GM19043 (cell line): ENCODE measurements around the gene RALGAPA2.
"Not testable (repeated sequence)": the region's sequence is repeated elsewhere in the genome, so short reads cannot be mapped to it uniquely, and the experiment has no call there.

Source experiments
- ATAC-seq: cut with Tn5 transposase; IDR thresholded peaks from one replicate; pipeline ENCODE4 v1.9.1; 2021; ENCODE audit warnings: low read depth; ENCODE audit not compliant: unreplicated experiment

Gene RALGAPA2

DNA sequence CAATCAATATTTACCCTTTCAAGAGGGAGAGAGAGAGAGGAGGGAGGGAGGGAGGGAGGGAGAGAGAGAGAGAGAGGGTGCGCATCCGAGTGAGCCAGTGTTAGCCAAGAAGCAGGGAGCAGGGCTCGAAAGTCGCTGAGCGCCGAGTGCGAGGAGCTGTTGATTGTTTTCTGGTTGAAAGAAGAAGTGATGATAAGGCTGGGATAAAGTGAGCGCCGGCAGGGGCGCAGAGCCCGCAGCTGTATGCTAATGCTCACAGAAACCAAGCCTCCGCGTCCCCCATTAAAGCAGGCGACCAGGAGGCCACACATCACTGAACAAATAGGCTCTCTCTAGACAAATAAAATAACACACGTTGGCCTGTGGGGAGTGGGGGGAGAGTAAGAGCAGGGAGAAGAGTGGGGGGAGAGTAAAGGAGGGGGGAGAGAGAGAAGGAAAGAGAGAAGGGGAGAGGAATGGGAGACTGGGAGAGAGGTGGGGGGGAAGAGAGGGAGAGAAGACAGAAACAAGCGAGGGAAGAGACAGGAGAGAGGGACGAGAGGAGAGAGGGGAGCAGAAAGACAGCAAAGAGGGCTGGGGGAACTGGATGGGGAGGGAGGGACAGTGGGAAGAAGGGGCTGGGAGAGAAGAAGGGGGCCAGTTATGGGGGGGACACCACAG lies 349.5 kb downstream of the RALGAPA2 start:
- no peak for ATAC-seq

- no peak for ATAC-seq
Observed at GRCh38 chr20:20360464-20360863, 352.0 kb downstream of the RALGAPA2 start.

DNA sequence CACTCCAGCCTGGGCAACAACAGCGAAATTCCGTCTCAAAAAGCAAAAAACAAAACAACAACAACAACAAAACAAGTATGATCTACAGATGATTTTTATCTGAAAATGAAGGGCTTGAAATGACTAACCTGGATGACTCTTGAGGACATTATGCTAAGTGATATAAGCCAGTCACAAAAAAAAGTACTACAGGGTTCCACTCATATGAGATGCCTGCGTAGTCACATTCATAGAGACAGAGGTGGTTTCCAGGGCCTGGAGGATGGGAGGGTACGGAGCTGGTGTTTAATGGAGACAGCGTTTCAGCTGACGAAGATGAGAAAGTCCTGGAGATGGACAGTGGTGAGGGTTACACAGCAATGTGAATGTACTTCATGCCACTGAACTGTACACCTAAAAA lies 352.8 kb downstream of the RALGAPA2 start:
- ATAC-seq: no peak

- no peak for ATAC-seq
Observed at GRCh38 chr20:20358801-20359200, 353.6 kb downstream of the RALGAPA2 start.

DNA sequence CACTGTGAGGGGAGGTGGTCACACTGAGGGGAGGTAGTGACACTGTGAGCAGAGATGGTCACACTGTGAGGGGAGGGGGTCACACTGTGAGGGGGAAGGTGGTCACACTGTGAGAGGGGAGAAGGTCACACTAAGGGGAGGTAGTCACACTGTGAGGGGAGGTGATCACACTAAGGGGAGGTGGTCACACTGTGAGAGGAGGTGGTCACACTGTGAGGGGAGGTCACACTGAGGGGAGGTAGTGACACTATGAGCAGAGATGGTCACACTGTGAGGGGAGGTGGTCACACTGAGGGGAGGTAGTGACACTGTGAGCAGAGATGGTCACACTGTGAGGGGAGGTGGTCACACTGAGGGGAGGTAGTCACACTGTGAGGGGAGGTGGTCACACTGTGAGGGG lies 356.9 kb downstream of the RALGAPA2 start:
- not testable (repeated sequence) for ATAC-seq

- ATAC-seq: no peak
Observed at GRCh38 chr20:20353576-20353975, 358.9 kb downstream of the RALGAPA2 start.

DNA sequence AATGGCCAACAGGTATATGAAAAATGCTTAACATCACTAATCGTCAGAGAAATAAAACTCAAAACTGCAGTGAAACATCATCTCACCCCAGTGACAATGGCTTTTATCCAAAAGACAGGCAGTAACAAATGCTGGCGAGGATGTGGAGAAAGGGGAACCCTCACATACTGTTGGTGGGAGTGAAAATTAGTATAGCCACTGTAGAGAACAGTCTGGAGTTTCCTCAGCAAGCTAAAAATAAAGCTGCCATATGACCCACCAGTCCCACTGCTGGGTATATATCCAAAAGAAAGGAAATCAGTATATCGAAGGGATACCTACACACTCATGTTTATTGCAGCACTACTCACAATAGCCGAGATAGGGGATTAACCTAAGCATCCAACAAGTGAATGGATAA lies 368.0 kb downstream of the RALGAPA2 start:
- ATAC-seq: no peak

DNA sequence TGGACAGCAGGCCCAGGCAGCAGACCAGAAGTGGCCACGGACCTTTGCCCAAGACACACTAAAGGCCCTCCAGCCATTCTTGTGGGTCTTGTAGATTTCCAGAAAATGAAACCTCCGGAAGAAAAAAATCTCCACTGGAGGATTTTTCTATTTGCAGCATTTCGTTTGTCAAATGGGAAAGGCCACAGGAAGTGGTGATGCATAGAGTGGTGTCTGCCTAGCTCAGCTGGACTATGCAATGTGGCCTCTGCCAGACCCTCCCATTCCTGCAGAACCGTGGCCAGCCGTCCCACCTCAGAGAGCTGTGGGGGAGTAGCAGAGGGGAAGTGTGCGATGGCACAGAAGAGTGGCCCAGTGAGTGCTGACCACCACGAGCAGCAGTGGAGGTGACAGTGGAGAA lies 368.5 kb downstream of the RALGAPA2 start:
- ATAC-seq: no peak
